Fibroblast of upper back skin (primary cell): ENCODE measurements around the gene SURF4.
"Not testable (repeated sequence)": the region's sequence is repeated elsewhere in the genome, so short reads cannot be mapped to it uniquely, and the experiment has no call there.

Source experiments
- DNase-seq: peaks from one replicate; pipeline ENCODE4 v3.0.0-alpha.2; 2013

The SURF4 gene

DNA sequence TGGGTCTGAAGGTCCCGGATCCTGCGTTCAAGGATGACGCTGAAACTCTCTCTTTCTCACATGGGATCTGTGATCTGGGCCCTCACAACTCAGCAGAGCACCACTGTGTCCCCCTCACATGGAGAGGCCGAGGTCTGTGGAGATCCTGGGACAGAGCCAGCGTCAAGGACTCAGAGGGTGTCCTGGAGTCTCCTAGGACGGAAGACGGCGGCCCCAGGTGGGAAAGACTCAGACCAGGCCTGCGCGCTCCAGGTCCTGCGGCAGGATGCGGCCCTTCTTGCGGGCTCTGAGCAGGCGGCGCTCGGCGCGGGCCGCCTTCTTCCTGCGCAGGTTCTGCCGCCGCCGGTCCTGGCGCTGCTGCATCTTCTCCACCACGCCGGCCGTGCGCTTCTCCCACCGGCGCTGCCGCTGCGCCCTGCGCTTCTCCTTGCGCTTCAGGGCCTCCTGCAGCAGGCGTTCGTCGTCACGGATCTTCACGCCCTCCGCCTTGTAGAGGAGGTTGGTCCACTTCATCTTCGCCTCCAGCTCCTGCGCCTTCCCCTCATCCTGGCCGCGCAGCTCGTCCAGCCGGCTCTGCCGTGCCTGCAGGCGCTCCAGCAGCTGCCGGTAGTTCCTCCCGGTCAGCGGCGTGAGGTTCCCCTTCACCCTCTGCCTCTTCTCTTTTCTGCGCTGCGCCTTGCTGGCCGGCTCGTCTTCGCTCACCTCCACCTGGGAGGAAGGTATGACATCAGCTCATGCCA lies 44.0 kb downstream of the SURF4 start:
- no peak for DNase-seq

- no peak for DNase-seq
Measured at GRCh38 chr9:133331221-133331620, 44.6 kb downstream of the SURF4 start.

DNA sequence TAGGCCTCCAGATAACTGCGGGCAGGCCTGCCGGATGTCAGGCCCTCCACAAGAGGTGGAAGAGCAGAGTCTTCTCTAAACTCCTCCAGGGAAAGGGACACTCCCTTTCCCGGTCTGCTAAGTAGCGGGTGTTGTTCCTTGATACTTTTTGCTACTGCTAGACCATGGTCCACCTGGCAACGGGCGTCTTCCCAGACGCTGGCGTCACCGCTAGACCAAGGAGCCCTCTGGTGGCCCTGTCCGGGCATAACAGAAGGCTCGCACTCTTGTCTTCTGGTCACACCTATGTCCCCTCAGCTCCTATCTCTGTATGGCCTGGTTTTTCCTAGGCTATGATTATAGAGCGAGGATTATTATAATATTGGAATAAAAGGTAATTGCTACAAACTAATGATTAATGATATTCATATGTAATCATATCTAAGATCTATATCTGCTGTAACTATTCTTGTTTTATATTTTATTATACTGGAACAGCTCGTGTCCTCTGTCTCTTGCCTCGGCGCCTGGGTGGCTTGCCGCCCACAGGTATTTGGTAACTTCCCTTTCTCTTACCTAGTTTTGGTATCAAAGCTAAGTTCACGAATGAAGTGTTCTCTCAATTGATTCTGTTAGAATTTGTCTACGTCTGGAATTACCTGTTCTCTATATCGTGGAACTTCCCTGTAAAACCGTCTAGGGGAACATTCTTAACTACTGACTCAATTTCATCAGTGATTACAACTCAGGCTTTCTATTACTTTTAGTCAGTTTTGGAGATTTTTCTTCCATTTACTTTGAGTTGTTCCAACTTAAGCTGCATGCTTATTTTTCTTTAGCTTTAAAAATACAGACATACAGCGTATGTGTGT lies 46.3 kb downstream of the SURF4 start:
- DNase-seq = not testable (repeated sequence)

DNA sequence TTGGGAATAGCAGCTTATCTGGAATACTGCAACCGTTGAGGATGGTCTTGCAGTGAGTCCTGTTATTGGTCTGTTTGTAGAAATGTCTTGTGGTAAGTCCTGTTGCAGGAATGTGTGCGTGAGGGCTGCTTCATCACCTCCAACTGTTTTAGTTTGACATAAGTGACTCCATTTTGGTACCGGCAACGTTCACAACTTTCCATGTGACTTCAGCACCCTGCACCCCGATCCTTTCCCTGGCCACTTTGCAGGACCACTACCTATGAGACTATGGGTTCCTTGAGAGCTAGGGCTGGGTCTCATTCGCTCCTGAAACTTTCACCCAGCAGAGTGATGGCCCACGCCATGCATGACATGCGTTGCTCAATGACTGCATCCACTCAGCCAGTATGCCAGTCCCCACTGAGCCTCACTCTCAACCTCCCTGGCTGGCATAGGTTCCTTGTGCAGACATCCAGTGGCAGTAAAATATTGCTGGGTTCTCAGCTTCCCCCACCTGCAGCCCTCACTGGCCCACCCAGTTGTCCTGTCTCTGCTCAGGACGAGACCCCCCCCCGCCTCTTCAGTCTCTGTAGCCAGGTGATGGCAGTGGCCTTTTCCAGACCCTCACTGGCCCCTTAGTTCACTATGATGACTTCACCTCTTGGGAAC lies 47.9 kb downstream of the SURF4 start:
- no peak for DNase-seq

GRCh38 chr9:133327021-133327420 lies 48.8 kb downstream of the SURF4 start:
- not testable (repeated sequence) for DNase-seq

DNA sequence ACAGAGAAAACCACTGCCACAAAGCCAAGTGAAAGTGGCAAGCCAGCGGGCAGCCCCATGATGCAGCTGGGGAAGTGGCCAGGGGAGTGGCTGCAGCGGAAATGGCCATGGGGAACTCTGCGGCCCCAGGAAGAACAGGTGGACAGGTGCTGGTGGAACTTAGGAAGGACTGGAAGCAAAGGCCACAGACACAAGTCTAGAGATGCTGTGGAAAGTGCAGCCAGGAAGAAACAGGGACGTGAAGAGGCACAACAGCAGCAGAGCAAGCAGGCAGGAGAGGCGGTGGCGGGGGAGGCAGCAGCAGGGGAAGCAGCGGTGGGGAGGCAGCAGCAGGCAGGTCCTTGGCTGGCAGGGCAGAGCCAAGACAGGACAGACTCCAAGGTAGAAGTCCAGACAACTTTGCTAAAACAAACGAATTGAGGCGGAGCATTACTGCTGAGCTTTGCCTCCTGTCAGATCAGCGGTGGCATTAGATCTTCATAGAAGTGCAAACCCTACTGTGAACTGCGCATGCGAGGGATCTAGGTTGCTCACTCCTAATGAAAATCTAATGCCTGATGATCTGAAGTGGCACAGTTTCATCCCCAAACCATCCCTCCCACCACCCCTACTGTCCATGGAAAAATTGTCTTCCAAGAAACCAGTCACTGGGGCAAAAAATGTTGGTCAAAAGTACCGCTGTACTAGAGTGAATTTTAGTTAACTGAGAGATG lies 51.7 kb downstream of the SURF4 start:
- no peak for DNase-seq

DNA sequence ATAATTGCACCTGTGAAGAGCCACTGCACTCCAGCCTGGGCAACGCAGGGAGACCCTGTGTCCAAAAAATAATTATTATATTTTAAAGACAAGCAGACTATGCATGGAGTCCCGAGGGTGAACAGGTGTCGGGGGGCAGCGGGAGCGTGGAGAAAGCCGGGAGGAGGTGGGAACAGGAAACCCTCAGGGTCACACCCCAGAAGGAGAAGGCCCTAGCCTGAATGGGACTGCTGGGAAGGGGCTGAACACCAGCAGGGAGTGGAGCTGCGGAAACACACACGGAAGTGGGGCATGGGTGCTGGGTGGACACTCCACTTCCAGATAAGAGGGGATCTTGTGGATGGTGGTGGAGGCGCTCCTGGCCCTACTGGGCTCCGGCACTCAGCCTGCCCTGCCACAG lies 52.6 kb downstream of the SURF4 start:
- no peak for DNase-seq

- no peak for DNase-seq
Measured at GRCh38 chr9:133322701-133323100, 53.2 kb downstream of the SURF4 start.

DNA sequence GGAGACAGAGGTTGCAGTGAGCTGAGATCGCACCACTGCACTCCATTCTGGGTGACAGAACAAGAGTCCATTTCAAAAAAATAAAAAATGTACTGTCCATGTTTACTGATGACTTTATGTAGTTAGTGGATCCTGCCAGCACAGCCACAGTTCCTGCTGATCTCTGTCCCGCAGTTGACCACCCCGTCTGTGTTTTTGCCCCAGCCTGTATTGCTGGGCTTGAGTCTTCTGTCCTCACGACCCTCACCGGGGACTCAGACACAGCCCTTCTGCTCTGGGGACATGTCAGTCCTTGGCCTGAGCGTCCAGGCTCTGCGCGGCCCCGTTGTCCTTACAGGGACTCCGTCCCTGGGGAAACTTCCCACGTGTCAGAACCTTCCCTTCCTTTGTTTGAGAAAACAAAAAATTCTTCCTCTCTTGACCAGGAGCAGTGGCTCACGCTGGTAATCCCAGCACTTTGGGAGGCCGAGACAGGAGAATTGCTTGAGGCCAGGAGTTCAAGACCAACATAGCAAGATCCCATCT lies 54.4 kb downstream of the SURF4 start:
- DNase-seq = no peak

- no peak for DNase-seq
Measured at GRCh38 chr9:133320421-133320881, 55.4 kb downstream of the SURF4 start.

DNA sequence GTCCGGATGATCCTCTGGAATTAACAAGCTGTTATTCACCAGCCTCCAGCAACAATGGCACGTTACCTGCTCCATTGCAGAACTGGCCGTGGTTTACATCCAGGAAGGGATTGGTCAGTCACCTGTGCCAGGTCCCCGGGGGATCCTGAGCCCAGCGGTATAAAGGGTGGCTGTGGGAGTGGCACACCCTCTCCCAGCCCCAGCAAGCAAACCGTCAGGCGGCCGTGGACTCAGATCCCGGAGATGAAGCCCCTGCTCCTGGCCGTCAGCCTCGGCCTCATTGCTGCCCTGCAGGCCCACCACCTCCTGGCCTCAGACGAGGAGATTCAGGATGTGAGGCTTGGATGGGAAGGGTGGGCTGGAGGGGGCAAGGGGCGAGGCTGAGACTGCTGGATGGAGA lies 58.3 kb downstream of the SURF4 start:
- DNase-seq = not testable (repeated sequence)

DNA sequence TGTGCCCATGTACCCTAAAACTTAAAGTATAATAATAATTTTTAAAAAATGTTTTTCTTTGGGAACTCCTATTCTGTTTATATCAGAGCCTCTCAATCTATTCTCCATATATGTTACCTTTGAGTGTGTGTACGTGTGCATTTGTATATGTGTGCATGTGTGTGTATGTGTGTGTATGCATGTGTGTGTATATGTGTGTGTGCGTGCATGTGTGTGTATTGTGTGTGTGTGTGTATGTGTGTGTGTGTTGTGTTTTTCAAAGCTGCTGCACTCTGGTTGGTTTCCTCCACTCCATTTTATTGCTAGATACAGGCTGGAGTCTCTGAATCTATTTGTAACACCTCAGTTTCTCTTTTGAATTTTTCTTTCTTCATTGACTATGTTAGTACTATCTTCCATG lies 59.9 kb downstream of the SURF4 start:
- DNase-seq = no peak
